Mucosa of descending colon (tissue), 3 donors: ENCODE data around the gene TIMM8A. TPM values are rescaled to one million over a fixed set of nuclear protein-coding genes. Genes with fewer than 3 reads are reported as not detected.
A peak's percentile ranks its signal among the peaks of the same experiment; 100 is the strongest.

ENCODE experiments used
- ATAC-seq: fragments of 200-7000 bp; cut with Tn5 transposase; one replicate; pipeline ENCODE4 v1.9.1; 2020; ENCODE audit warnings: mild to moderate bottlenecking, moderate library complexity
- DNase-seq, 3 donors: peaks; one replicate each; pipeline ENCODE4 v3.0.0-alpha.2; 2020
- H3K36me3 ChIP-seq: fragments of 200-600 bp; one replicate; pipeline ENCODE4 v1.8.0; 2021; ENCODE audit warnings: low read depth, mild to moderate bottlenecking
- H3K4me1 ChIP-seq: fragments of 200-600 bp; one replicate; pipeline ENCODE4 v1.8.0; 2021; ENCODE audit warnings: low read depth, mild to moderate bottlenecking
- H3K4me3 ChIP-seq: fragments of 200-600 bp; one replicate; pipeline ENCODE4 v1.8.0; 2021; ENCODE audit warnings: mild to moderate bottlenecking
- H3K9me3 ChIP-seq: fragments of 200-600 bp; one replicate; pipeline ENCODE4 v1.8.0; 2021; ENCODE audit warnings: mild to moderate bottlenecking
- intact Hi-C, 2 donors: fragments of 100-400 bp; cut with DNase I in 1 of 2; cut with micrococcal nuclease in 1 of 2; formaldehyde crosslinking; loops; one replicate each; pipeline versions ENCODE4 v1.11.0 to v1.11.1; 2022; cut with DNase I, micrococcal nuclease
- long read RNA-seq, 2 donors: library from polyadenylated mRNA; unstranded; transcript quantifications; one replicate each; pipeline ENCODE4 v2.0.0, GENCODE V29; 2019 to 2021
- total RNA-seq, 3 donors: library from RNA; stranded (reverse); fragmentation: NEBNext Ultra II Directional in 2 of 3; extraction: Animal tissue kit (Norgen Biotek cat#: 25700) in 2 of 3; gene quantifications; one replicate each; pipeline versions ENCODE4 v1.2.1 to v1.2.4, GENCODE V29; 2021 to 2023
- TF ChIP-seq, protein P1 (sequence below): fragments of 200-600 bp; IDR thresholded peaks from one replicate; pipeline ENCODE4 v1.8.0; 2022; ENCODE audit warnings: antibody characterized with exemption, mild to moderate bottlenecking
- donor health status: DM: no; HTN: no; CAD: no; lungs with moderate emphysema.
- donor health status: DM: no; HTN: no; CAD: no.
- donor health status: DM: no; HTN: yes; CAD: no.

The TIMM8A gene, protein sequence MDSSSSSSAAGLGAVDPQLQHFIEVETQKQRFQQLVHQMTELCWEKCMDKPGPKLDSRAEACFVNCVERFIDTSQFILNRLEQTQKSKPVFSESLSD
- total RNA-seq = 10 to 100 TPM; 13.6 to 17.7 (median 13.9) TPM
- long read RNA-seq, donor 1, partial matches to known transcripts = 0 of 3 reads
- long read RNA-seq, donor 1, other reads (novel, unspliced or antisense) = 1 of 3 reads
- long read RNA-seq, donor 2, transcript TIMM8A-205 (2 exons, 1,194 nt) = major isoform, 5 of 7 reads
- long read RNA-seq, donor 2, partial matches to known transcripts = 1 of 7 reads
- long read RNA-seq, donor 2, other reads (novel, unspliced or antisense) = 0 of 7 reads

DNA sequence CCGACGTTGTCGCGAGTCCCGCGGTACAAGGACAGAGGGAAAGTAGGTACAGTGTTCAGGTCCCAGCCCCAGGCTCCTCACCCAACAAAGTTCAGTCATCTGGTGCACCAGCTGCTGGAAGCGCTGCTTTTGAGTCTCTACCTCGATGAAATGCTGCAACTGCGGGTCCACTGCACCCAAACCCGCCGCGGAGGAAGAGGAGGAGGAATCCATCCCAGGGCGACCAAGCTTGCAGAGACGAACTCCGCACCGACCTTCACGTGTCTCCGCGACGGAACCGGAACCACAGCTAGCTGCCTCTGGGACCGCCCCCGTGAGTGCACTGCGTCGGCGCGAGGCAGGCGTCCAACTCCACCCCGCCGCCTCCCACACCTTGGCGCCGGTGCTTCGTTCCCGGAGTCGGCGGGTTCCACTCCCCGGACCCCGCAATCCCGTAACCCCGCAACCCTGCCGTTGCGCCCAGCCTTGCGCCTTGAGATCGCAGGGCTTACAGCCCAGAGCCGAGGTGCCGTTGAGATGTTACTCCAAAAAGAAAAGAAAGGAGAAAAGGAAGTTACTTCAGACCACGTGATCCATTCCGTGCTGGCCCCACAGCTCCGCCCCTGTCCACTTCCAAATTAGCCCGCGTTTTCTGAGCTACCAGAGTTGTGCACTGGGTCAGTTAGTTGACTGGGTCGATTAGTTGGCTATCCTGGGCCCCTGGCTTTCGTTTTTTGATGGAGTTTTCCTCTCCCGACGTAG, at the start of gene TIMM8A:
TIMM8A (minus strand) TSS at position 291 of the 741 bp plus-strand sequence; CDS start at position 213, 78 bp downstream.
- H3K36me3 ChIP-seq = no peaks in the 10 kb centered on the region
- TF ChIP-seq, protein P1, sequence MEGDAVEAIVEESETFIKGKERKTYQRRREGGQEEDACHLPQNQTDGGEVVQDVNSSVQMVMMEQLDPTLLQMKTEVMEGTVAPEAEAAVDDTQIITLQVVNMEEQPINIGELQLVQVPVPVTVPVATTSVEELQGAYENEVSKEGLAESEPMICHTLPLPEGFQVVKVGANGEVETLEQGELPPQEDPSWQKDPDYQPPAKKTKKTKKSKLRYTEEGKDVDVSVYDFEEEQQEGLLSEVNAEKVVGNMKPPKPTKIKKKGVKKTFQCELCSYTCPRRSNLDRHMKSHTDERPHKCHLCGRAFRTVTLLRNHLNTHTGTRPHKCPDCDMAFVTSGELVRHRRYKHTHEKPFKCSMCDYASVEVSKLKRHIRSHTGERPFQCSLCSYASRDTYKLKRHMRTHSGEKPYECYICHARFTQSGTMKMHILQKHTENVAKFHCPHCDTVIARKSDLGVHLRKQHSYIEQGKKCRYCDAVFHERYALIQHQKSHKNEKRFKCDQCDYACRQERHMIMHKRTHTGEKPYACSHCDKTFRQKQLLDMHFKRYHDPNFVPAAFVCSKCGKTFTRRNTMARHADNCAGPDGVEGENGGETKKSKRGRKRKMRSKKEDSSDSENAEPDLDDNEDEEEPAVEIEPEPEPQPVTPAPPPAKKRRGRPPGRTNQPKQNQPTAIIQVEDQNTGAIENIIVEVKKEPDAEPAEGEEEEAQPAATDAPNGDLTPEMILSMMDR = no peak
- no peaks in the 10 kb centered on the region for H3K4me1 ChIP-seq
- intact Hi-C loops = no loop called here
- H3K9me3 ChIP-seq = no peaks in the 10 kb centered on the region
- ATAC-seq = peak; percentile 99
- peak within 1 kb of the TSS; percentile 40 for H3K4me3 ChIP-seq
- peak; percentile 83 to 89 (median 86) for DNase-seq

DNA sequence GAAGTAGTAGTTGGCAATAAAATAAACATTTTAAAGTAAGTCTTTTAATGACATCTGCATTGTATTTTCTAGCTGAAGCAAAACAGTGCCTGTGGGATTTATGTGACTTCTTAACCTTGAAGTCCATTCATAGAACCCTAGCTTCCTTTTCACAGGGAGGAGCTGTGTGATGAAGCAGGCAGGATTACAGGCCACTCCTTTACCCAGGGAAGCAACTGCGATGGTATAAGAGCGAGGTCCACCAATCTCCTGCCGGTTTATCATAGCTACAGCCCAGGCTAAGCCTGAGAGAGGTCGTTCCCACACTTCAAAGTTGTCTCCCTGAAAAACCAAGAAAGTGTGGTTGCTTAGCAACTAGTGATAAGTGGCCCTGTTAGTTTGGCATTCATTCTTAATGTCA, 49.2 kb upstream of the TIMM8A start:
- DNase-seq = no peak
- intact Hi-C loops = no loop called here
- no peaks in the 10 kb centered on the region for H3K36me3 ChIP-seq
- H3K4me1 ChIP-seq = peaks cover under 1% of the 10 kb centered on the region
- TF ChIP-seq, protein P1 = no peak
- no peak overlapping the region for H3K4me3 ChIP-seq
- peak; percentile 73 for ATAC-seq
- H3K9me3 ChIP-seq = no peaks in the 10 kb centered on the region

DNA sequence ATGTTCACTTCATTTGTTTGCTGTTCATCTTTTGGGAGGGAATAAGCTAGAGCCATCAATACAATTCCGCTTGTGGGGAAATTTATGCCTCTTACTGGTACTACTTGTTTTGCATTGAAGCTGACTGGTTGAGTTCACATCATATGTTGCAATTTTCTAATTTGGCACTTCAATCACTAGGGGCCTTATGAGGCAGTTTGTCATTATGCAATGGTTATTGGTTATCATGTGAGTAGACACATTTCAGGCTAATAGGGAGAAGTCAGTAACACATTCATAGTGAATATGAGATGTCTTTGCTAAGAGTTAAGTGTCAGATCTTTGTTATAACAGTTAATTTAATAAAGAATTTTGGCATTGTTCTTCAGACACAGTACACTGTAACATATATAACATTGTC, 47.2 kb upstream of the TIMM8A start:
- no peak for DNase-seq

DNA sequence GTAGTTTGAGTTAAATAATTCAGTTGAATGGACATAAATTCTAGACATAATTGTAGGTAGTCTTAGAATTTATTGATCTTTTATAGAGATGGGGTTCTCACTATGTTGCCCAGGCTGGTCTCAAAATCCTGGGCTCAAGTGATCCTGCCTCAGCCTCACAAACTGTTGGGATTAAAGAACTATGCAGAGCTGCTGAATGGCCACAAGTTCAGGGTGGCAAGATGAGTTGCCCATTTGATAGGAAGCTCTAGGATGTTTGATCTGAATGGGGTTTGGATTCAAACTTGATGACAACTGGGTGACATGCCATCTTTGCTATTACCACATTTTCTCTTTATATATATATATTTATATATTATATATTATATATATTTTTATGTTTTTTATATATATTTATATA, 45.8 kb upstream of the TIMM8A start:
- peaks cover 4% of the 10 kb centered on the region for H3K4me1 ChIP-seq
- TF ChIP-seq, protein P1 = no peak
- H3K4me3 ChIP-seq = no peak overlapping the region
- H3K9me3 ChIP-seq = no peaks in the 10 kb centered on the region
- no peak for DNase-seq
- intact Hi-C loops = no loop called here
- ATAC-seq = no peak
- no peaks in the 10 kb centered on the region for H3K36me3 ChIP-seq

More for the DNA sequence above, 47.2 kb upstream of the TIMM8A start:
- Histone ChIP-seq H3K9me3 (no peaks in the 10 kb centered on the region), H3K4me1 (peaks cover 4% of the 10 kb centered on the region), H3K36me3 (no peaks in the 10 kb centered on the region), H3K4me3 (no peak overlapping the region)
- intact Hi-C loops = no loop called here
- TF ChIP-seq, protein P1 = no peak
- no peak for ATAC-seq

DNA sequence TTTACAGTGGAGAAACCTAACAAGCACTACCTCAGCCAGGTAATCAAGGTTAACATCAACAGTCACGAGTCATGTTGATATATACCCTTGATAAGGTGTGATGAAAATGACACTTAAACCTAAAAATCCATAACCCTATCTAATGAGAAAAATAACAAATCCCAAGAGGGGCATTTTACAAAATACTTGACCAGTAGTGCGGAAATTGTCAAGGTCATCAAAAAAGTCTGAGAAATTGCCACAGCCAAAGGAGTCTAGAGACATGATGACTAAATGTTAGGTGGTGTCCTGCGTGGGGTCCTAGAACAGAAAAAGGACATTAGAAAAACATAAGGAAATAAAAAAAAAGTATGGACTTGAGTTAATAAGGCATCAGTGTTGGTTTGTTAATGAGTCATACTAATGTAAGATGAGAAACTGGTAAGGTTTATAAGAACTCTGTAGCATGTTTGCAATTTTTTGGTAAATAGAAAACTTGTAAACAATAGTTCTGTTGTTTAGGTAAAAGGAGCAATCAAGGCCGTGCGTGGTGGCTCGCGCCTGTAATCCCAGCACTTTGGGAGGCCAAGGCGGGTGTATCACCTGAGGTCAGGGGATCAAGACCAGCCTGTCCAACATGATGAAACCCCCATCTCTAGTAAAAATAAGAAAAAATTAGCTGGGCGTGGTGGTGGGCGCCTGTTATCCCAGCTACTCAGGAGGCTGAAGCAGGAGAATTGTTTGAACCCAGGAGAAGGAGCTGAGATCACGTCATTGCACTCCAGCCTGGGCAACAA, 45.2 kb upstream of the TIMM8A start:
- TF ChIP-seq, protein P1 = no peak
- no peaks in the 10 kb centered on the region for H3K9me3 ChIP-seq
- intact Hi-C loops = no loop called here
- ATAC-seq (peak; percentile 13), DNase-seq (no peak)
- peaks cover 4% of the 10 kb centered on the region for H3K4me1 ChIP-seq
- no peak overlapping the region for H3K4me3 ChIP-seq
- no peaks in the 10 kb centered on the region for H3K36me3 ChIP-seq
